Peyer's patch (tissue), 4 donors: ENCODE data around the gene TBC1D10B.
"Not testable (repeated sequence)": the region's sequence is repeated elsewhere in the genome, so short reads cannot be mapped to it uniquely, and the experiment has no call there.

Experiments
- POLR2A ChIP-seq, 2 donors: fragments of 450-650 bp; IDR thresholded peaks; one replicate each; pipeline ENCODE4 v1.5.1; 2017; ENCODE audit warnings: antibody characterized with exemption in 2 of 2, mild to moderate bottlenecking in 2 of 2, moderate library complexity in 2 of 2
- TF ChIP-seq, protein P1 (sequence below), 6 experiments: fragments of 450-650 bp in 4 of 6; fragments of 200-600 bp in 2 of 6; sonication (generic) in 1 of 6; IDR thresholded peaks; one replicate each; pipeline ENCODE4 v1.5.1; 2017 to 2019; ENCODE audit warnings: antibody characterized with exemption in 6 of 6, mild to moderate bottlenecking in 3 of 6, moderate library complexity in 1 of 6

DNA sequence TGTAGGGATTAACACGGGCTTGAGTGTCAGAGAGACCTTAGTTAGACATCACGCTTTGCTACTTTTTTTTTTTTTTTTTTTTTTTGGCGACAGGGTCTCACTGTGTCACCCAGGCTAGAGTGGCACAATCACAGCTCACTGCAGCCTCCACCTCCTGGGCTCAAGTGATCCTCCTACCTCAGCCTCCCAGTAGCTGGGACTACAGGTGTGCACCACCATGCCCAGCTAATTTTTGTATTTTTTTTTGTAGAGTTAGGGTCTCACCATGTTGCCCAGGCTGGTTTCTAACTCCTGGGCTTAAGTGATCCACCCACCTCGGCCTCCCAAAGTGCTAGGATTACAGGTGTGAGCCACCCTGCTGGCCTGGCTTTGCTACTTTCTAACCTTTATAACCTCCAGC, 26.3 kb upstream of the TBC1D10B start:
- not testable (repeated sequence) for TF ChIP-seq POLR2A (IDR thresholded peaks at IDR 0.05)
- TF ChIP-seq, protein P1, sequence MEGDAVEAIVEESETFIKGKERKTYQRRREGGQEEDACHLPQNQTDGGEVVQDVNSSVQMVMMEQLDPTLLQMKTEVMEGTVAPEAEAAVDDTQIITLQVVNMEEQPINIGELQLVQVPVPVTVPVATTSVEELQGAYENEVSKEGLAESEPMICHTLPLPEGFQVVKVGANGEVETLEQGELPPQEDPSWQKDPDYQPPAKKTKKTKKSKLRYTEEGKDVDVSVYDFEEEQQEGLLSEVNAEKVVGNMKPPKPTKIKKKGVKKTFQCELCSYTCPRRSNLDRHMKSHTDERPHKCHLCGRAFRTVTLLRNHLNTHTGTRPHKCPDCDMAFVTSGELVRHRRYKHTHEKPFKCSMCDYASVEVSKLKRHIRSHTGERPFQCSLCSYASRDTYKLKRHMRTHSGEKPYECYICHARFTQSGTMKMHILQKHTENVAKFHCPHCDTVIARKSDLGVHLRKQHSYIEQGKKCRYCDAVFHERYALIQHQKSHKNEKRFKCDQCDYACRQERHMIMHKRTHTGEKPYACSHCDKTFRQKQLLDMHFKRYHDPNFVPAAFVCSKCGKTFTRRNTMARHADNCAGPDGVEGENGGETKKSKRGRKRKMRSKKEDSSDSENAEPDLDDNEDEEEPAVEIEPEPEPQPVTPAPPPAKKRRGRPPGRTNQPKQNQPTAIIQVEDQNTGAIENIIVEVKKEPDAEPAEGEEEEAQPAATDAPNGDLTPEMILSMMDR (IDR thresholded peaks at IDR 0.05): not testable (repeated sequence)
